HL-60/S4 (cell line): ENCODE data around the gene IMMP2L.

Experiments used
- in situ Hi-C: fragments of 300-500 bp; cut with MboI; formaldehyde crosslinking; loops from 2 replicates; pipeline ENCODE4 v1.14.3; 2022; ENCODE audit warnings: low sequenced_read_pairs

The IMMP2L gene

GRCh38 chr7:111012149-111012548, 550.1 kb downstream of the IMMP2L start:
- in situ Hi-C loops, result no loop called here

GRCh38 chr7:111011520-111011919, 550.8 kb downstream of the IMMP2L start:
- in situ Hi-C loops, result no loop called here

GRCh38 chr7:111010798-111011197, 551.5 kb downstream of the IMMP2L start:
- in situ Hi-C loops, result no loop called here

- in situ Hi-C loops, result no loop called here
Observed at GRCh38 chr7:111009526-111010040, 552.7 kb downstream of the IMMP2L start.

GRCh38 chr7:111006691-111007090, 555.6 kb downstream of the IMMP2L start:
- in situ Hi-C loops, result no loop called here

GRCh38 chr7:111006040-111006439, 556.3 kb downstream of the IMMP2L start:
- in situ Hi-C loops, result no loop called here

GRCh38 chr7:111005445-111005844, 556.8 kb downstream of the IMMP2L start:
- in situ Hi-C loops, result no loop called here

GRCh38 chr7:111004310-111004901, 557.9 kb downstream of the IMMP2L start:
- in situ Hi-C loops, result no loop called here

- in situ Hi-C loops, result no loop called here
Observed at GRCh38 chr7:111003883-111004282, 558.4 kb downstream of the IMMP2L start.

GRCh38 chr7:110994028-110994967, 568.0 kb downstream of the IMMP2L start:
- in situ Hi-C loops, result no loop called here

- in situ Hi-C loops, result no loop called here
Observed at GRCh38 chr7:110988890-110989501, 573.3 kb downstream of the IMMP2L start.

- in situ Hi-C loops, result no loop called here
Observed at GRCh38 chr7:110988348-110988747, 573.9 kb downstream of the IMMP2L start.

GRCh38 chr7:110987127-110987693, 575.1 kb downstream of the IMMP2L start:
- in situ Hi-C loops, result no loop called here

GRCh38 chr7:110983822-110984456, 578.4 kb downstream of the IMMP2L start:
- in situ Hi-C loops, result no loop called here

- in situ Hi-C loops, result no loop called here
Observed at GRCh38 chr7:110977127-110977737, 585.1 kb downstream of the IMMP2L start.

GRCh38 chr7:110975486-110975885, 586.8 kb downstream of the IMMP2L start:
- in situ Hi-C loops, result no loop called here

GRCh38 chr7:110974441-110974840, 587.9 kb downstream of the IMMP2L start:
- in situ Hi-C loops, result no loop called here

- in situ Hi-C loops, result no loop called here
Observed at GRCh38 chr7:110973196-110973990, 588.9 kb downstream of the IMMP2L start.

GRCh38 chr7:110964775-110965174, 597.5 kb downstream of the IMMP2L start:
- in situ Hi-C loops, result no loop called here

GRCh38 chr7:110962826-110963225, 599.5 kb downstream of the IMMP2L start:
- in situ Hi-C loops, result no loop called here
